K562 treated with DMSO at 1 percent for 12 hours (cell line): Measurements from ENCODE around the gene PLA2G2A. TPM values are rescaled to one million over a fixed set of nuclear protein-coding genes. Genes with fewer than 3 reads are reported as not detected.

Experiments
- total RNA-seq: library from RNA; unstranded; fragments of 300-600 nt; gene quantifications from 2 replicates; pipeline ENCODE4 v1.2.3, GENCODE V29; 2022; ENCODE audit not compliant: insufficient read depth

The PLA2G2A gene
- not detected in 2 replicates for total RNA-seq

GRCh38 chr1:19979494-19979977 is at the start of gene PLA2G2A:
TSS of gene PLA2G2A (minus strand) at chr1:19979618. CDS start at chr1:19978773, 845 bp downstream.

Other genes starting within 250 kb of the PLA2G2A start
- gene TMCO4, start 179.7 kb downstream of the PLA2G2A start, total RNA-seq: 4.2 and 5.0 TPM in 2 replicates
- gene RNF186, start 164.3 kb downstream of the PLA2G2A start, total RNA-seq: not detected in 2 replicates
- gene OTUD3, start 97.2 kb downstream of the PLA2G2A start, total RNA-seq: 2.1 and 24.5 TPM in 2 replicates
- not detected in 2 replicates for gene PLA2G2E, start 56.0 kb downstream of the PLA2G2A start, total RNA-seq
- not detected in 2 replicates for gene PLA2G5, start 90.6 kb upstream of the PLA2G2A start, total RNA-seq
- gene PLA2G2D, start 139.9 kb upstream of the PLA2G2A start, total RNA-seq: not detected in 2 replicates
- not detected in 2 replicates for gene PLA2G2F, start 159.7 kb upstream of the PLA2G2A start, total RNA-seq
- gene UBXN10, start 206.5 kb upstream of the PLA2G2A start, total RNA-seq: 5.3 and 9.7 TPM in 2 replicates
- gene PLA2G2C, start 206.9 kb upstream of the PLA2G2A start, total RNA-seq: 0.40 and 0.42 TPM in 2 replicates